ENCODE measurements around the gene MRGPRG. TPM values are rescaled to one million over a fixed set of nuclear protein-coding genes. Genes with fewer than 3 reads are reported as not detected.
A peak's percentile ranks its signal among the peaks of the same experiment; 100 is the strongest.
"Not testable (repeated sequence)": the region's sequence is repeated elsewhere in the genome, so short reads cannot be mapped to it uniquely, and the experiment has no call there.

The MRGPRG gene
- total and polyA plus RNA-seq, 2 of the 4 experiments (the other 2 are of a cell fraction), result not detected

DNA sequence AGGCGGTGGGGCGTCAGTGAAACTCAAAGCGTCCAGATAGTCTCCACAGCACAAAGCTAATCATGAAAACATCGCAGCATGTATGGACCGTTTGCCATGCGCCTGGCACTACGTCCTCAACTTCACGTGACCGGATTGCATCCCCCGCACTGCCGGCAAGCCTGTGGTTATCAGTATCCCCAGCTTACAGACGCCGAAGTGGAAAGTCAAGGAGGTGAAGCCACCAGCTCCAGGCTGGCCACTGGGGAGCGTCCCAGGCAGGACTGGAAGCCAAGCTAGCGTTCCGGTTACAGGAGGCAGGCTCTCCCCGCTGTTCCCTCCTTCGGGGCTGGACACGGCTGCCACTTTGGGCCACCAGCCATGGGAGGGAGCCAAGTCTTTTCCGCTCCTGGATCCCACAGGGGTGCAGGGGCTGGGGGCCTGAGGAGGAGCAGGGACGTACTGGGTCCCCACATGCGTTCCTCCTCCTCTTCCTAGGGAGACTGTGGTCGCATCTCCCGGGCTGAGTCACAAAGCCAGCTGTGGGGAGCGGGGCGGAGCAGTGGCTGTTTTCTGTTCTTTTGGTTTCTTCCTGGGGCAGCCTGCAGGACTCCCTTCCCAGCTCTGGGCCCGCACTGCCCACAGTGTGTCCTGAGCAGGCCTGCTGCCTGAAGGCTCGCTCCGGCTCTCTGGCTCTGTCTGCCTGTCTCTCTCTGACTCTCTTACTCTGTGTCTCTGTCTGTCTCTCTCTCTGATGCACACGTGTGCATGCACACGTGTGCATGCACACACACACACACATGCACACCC lies 49.2 kb downstream of the MRGPRG start (continued):
- TF ChIP-seq, protein P1, sequence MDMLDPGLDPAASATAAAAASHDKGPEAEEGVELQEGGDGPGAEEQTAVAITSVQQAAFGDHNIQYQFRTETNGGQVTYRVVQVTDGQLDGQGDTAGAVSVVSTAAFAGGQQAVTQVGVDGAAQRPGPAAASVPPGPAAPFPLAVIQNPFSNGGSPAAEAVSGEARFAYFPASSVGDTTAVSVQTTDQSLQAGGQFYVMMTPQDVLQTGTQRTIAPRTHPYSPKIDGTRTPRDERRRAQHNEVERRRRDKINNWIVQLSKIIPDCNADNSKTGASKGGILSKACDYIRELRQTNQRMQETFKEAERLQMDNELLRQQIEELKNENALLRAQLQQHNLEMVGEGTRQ (IDR thresholded peaks at IDR 0.05; ENCODE audit: low read depth, low read length), result peak; percentile 89
- TF ChIP-seq MAFK (IDR thresholded peaks at IDR 0.05; ENCODE audit: low read depth, low read length) (no peak), CHD1 (IDR thresholded peaks at IDR 0.05; ENCODE audit: low read depth, low read length) (no peak), MAZ (IDR thresholded peaks at IDR 0.05; ENCODE audit: borderline replicate concordance, low read depth, low read length) (peak; percentile 41; the same call in 1 of the 2 replicates)
- TF ChIP-seq, protein P2, sequence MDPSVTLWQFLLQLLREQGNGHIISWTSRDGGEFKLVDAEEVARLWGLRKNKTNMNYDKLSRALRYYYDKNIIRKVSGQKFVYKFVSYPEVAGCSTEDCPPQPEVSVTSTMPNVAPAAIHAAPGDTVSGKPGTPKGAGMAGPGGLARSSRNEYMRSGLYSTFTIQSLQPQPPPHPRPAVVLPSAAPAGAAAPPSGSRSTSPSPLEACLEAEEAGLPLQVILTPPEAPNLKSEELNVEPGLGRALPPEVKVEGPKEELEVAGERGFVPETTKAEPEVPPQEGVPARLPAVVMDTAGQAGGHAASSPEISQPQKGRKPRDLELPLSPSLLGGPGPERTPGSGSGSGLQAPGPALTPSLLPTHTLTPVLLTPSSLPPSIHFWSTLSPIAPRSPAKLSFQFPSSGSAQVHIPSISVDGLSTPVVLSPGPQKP (IDR thresholded peaks at IDR 0.05; ENCODE audit: borderline replicate concordance, low read depth, low read length), result no peak

DNA sequence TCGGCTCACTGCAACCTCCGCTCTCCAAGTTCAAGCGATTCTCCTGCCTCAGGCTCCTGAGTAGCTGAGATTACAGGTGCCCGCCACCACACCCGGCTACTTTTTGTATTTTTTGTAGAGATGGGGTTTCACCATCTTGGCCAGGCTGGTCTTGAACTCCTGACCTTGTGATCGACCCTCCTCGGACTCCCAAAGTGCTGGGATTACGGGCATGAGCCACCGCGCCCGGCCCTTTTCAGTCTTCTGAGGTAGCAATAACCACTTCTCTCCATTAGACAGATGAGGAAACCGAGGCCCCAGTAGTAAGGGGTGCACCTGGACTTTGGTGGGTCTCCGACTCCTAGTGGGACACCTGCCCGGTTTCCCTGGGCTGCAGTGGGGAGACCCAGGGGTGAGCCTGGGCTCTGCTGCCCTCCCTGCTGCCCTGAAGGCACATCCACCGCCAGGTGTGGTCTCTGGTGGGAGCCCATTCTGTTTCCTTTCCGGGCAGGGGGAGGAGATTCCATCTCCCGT lies 49.8 kb downstream of the MRGPRG start:
- in situ Hi-C loops (cut with MboI; ENCODE audit: low sequenced_read_pairs); dilution Hi-C loops (cut with HindIII; ENCODE audit: low sequenced_read_pairs, unreplicated experiment); H3K9me3 ChIP-seq (ENCODE audit: control insufficient read depth, insufficient read depth, low read length); H4K20me1 ChIP-seq (ENCODE audit: insufficient read depth, low read length); H4K91ac ChIP-seq (ENCODE audit: insufficient read depth, low read depth, low read length); H2BK20ac ChIP-seq (ENCODE audit: low read depth, low read length); H3K9me1 ChIP-seq (ENCODE audit: insufficient read depth, low read length); H3K4ac ChIP-seq (ENCODE audit: low read depth, low read length); H3K36me3 ChIP-seq (ENCODE audit: control insufficient read depth, insufficient read depth, low read length); DNase-seq; BruUV-seq (replicated peaks); H3K56ac ChIP-seq (ENCODE audit: extremely low read depth, insufficient read depth, low read length); H3K27me3 ChIP-seq (ENCODE audit: control insufficient read depth, insufficient read depth, low read length); ATAC-seq (ENCODE audit: low read depth); H3K79me1 ChIP-seq (ENCODE audit: low read depth in 1 of 2, low read length in 2 of 2): not testable (repeated sequence)
- peak overlapping the region; percentile 37; the same call in 1 of the 2 replicates for H3K9ac ChIP-seq (ENCODE audit: low read depth, low read length)
- peak overlapping the region; percentile 65; the same call in 2 of the 3 replicates for H2BK15ac ChIP-seq (ENCODE audit: low read depth, low read length)
- ChIA-PET POLR2A (ENCODE audit: unreplicated experiment) (interaction anchor here (0.6 kb wide), 1 partner anchor 277 kb away, joined by 3 read pairs; no protein-coding TSS in a partner anchor), CTCF (interaction anchor here (1.2 kb wide), 1 partner anchor 26 kb away, joined by 5 read pairs; no protein-coding TSS in a partner anchor)
- peak overlapping the region; percentile 80 for H2AK9ac ChIP-seq (replicated peaks; ENCODE audit: low read depth, low read length, poor library complexity)
- peak overlapping the region; percentile 55 for H3K18ac ChIP-seq (ENCODE audit: low read depth, low read length)
- H2BK5ac ChIP-seq (ENCODE audit: low read depth, low read length, poor library complexity, severe bottlenecking), result peak overlapping the region; percentile 81
- H2AK5ac ChIP-seq (ENCODE audit: low read depth, low read length), result peak overlapping the region; percentile 1; the same call in 1 of the 2 replicates
- H4K5ac ChIP-seq (ENCODE audit: low read depth, low read length), result peak overlapping the region; percentile 48
- peak overlapping the region; percentile 88 for H3K4me2 ChIP-seq (ENCODE audit: low read depth, low read length)
- intact Hi-C loops (cut with micrococcal nuclease), result loop anchor here (10.0 kb wide), 1 partner anchor 114 kb away; the partner anchor contains the start of gene CARS1
- H2AFZ ChIP-seq (replicated peaks; ENCODE audit: low read length, poor library complexity), result peak overlapping the region; percentile 94
- WGBS, 2 experiments (ENCODE audit: extremely low coverage in 2 of 2, insufficient read length in 1 of 2), result 53% methylated on average over 2 of the region's 17 CpGs; no CpG with 5 or more reads in 1 of the 2 experiments
- H2BK120ac ChIP-seq (ENCODE audit: low read depth, low read length), result peak overlapping the region; percentile 83
- H3K27ac ChIP-seq (ENCODE audit: insufficient read depth, low read length), result peak overlapping the region; percentile 67; the same call in 1 of the 2 replicates
- H4K8ac ChIP-seq (ENCODE audit: low read depth in 2 of 2, low read length in 2 of 2), result peak overlapping the region; percentile 21 to 82; a peak in 2 of 4 replicates
- 0 out of 2 replicates have a peak overlapping the region, but pooled peaks have one; percentile 1 for H3K23ac ChIP-seq (ENCODE audit: low read depth, low read length)
- H3K14ac ChIP-seq (replicated peaks; ENCODE audit: low read depth, low read length), result peak overlapping the region; percentile 5
- H3K4me1 ChIP-seq (ENCODE audit: control insufficient read depth, insufficient read depth, low read length), result peaks cover 19% of the 10 kb centered on the region
- peak overlapping the region; percentile 48 for H3K4me3 ChIP-seq (ENCODE audit: insufficient read depth, low read depth, low read length)

Measured in IMR-90 (cell line).